Mucosa of stomach (tissue), 1 donor: ENCODE measurements around the gene SORCS2.

Source experiments
- H3K27me3 ChIP-seq: one replicate; pipeline ENCODE4 v1.7.0; 2013; ENCODE audit warnings: mild to moderate bottlenecking, low read length; ENCODE audit not compliant: control insufficient read depth, insufficient read depth
- H3K36me3 ChIP-seq: one replicate; pipeline ENCODE4 v1.7.0; 2013; ENCODE audit warnings: low read length; ENCODE audit not compliant: control insufficient read depth, insufficient read depth
- H3K4me1 ChIP-seq: one replicate; pipeline ENCODE4 v1.7.0; 2013; ENCODE audit warnings: mild to moderate bottlenecking, low read length; ENCODE audit not compliant: control insufficient read depth, insufficient read depth
- H3K4me3 ChIP-seq: one replicate; pipeline ENCODE4 v1.7.0; 2013; ENCODE audit warnings: low read length
- H3K9ac ChIP-seq: one replicate; pipeline ENCODE4 v1.7.0; 2013; ENCODE audit warnings: mild to moderate bottlenecking, low read length, moderate library complexity
- H3K9me3 ChIP-seq: one replicate; pipeline ENCODE4 v1.7.0; 2013; ENCODE audit warnings: mild to moderate bottlenecking, low read length, moderate library complexity; ENCODE audit not compliant: control insufficient read depth
- donor health status: Pancreatic carcinoma.

The SORCS2 gene

DNA sequence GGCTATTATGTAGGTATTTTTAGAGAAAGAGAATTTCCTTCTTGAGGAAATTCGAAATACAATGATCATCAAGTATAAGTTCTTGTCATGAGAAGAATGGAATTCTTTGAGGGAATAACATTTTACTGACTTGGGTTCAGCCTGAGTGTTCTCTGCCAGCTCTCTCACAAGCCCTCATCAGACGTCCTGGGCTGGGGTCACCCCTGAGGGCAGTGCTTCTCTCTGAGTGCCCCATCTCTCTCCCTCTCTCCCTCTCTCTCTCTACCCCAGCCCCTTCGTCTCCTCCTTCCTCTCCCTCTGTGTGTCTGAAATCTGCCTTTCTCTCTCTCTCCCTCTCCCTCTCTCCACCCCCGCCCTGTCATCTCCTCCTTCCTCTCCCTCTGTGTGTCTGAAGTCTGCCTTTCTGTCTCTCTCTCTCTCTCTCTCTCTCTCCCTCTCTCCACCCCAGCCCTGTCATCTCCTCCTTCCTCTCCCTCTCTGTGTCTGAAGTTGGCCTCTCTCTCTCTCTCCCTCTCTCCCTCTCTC is 484.1 kb downstream of the SORCS2 start:
- Histone ChIP-seq H3K9me3 (no peaks in the 10 kb centered on the region), H3K36me3 (no peaks in the 10 kb centered on the region), H3K9ac (no peak overlapping the region), H3K4me1 (no peaks in the 10 kb centered on the region), H3K27me3 (no peaks in the 10 kb centered on the region), H3K4me3 (no peak overlapping the region)

DNA sequence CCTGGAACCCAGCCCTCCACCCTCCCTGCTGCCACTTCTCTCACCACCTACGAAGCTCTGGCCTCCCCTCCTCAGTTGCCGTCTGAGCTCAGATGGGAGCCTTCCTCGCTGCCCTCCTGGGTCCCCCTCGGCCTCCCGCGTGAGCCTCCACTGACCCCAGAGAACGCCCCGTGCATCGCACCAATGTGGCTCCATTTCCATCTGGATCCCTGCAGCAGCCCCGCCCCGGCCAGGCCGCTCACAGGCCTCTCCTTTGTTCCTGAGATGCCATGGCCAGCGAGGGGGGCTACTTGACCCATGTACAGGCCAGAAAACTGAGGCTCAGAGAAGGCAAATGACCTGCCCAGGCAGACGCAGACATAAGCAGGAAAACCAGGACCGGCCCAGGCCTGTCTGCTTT is 484.7 kb downstream of the SORCS2 start:
- Histone ChIP-seq H3K9me3 (no peaks in the 10 kb centered on the region), H3K9ac (no peak overlapping the region), H3K4me3 (no peak overlapping the region), H3K4me1 (no peaks in the 10 kb centered on the region), H3K27me3 (no peaks in the 10 kb centered on the region), H3K36me3 (no peaks in the 10 kb centered on the region)

DNA sequence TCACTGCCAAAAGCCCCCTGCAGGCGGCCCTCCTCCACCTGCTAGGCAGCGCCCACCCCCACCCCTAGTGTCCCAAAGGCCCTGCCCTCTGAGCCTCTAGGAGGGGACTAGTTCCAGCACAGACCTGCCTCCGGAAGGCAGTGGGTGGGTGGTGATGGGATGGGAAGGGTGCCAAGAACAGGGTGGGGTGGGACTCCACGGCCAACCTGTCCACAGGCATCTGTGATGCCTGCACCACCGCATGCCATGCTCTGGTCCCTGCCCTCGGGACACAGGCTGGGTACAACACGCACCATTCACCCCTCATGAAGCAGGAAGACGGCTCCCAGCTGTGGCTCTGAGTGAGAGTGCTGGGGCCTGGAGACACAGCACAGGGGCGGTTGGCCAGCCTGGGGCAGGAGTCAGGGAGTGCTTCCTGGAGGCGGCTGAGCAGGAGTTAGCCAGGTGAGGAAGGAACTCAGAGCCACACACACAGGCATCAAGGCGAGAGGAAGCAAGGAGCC is 485.5 kb downstream of the SORCS2 start:
- H3K9ac ChIP-seq = no peak overlapping the region
- no peaks in the 10 kb centered on the region for H3K36me3 ChIP-seq
- H3K27me3 ChIP-seq = no peaks in the 10 kb centered on the region
- H3K9me3 ChIP-seq = no peaks in the 10 kb centered on the region
- H3K4me3 ChIP-seq = no peak overlapping the region
- no peaks in the 10 kb centered on the region for H3K4me1 ChIP-seq

GRCh38 chr4:7678318-7678852 is 486.0 kb downstream of the SORCS2 start:
- H3K9ac ChIP-seq = no peak overlapping the region
- no peak overlapping the region for H3K4me3 ChIP-seq
- no peaks in the 10 kb centered on the region for H3K4me1 ChIP-seq
- no peaks in the 10 kb centered on the region for H3K9me3 ChIP-seq
- H3K36me3 ChIP-seq = no peaks in the 10 kb centered on the region
- no peaks in the 10 kb centered on the region for H3K27me3 ChIP-seq

DNA sequence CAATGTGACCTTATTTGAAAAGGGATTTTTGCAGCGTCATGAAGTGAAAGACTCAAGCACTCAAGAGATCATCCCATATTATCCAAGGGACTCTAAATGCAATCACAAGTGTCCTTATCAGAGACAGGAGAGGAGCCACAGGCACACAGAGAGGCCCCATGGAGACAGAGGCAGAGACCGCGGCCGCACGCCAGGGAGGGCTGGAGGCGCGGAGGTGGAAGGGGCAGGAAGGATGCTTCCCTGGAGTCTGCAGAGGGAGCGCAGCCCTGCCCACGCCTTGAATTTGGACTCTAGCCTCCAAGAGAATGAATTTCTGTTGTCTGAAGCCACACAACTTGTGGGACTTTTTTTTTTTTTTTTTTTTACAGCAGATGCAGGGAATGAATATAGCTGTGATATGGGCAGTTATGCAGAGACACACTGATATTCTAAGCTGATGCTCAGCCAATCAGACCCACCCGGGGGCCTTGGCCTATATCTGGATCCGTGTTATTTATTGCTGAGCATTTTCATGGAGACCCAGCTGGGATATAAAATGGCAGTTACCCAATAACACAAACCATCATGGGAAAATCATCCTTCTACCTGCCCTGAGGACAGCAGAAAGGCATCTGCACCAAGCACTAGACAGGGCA is 487.2 kb downstream of the SORCS2 start:
- Histone ChIP-seq H3K9ac (no peak overlapping the region), H3K4me3 (no peak overlapping the region)

DNA sequence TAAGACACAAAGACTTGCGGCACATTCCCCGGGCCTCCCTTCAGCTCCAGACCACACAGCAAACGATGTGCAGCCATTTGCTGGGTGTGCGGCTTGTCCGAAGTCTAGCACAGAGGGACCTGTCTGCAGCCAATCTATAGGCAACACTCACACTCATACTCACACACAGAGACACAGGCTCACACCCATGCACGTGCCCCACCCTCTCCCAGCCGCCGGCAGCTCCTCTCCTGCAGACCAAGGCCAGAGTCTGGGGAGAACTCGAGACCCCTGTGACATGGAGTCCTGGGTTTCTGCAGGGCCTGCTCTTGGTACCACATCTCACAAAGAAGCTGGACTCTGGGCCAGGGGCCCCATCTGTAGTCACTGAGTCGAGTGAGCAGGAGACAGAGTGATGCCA is 487.8 kb downstream of the SORCS2 start:
- no peaks in the 10 kb centered on the region for H3K9me3 ChIP-seq
- no peak overlapping the region for H3K4me3 ChIP-seq
- H3K4me1 ChIP-seq = no peaks in the 10 kb centered on the region
- no peaks in the 10 kb centered on the region for H3K36me3 ChIP-seq
- H3K9ac ChIP-seq = no peak overlapping the region
- H3K27me3 ChIP-seq = peaks cover 10% of the 10 kb centered on the region

More for the DNA sequence above, 487.2 kb downstream of the SORCS2 start:
- no peaks in the 10 kb centered on the region for H3K4me1 ChIP-seq
- H3K27me3 ChIP-seq = peaks cover 4% of the 10 kb centered on the region
- no peaks in the 10 kb centered on the region for H3K9me3 ChIP-seq
- no peaks in the 10 kb centered on the region for H3K36me3 ChIP-seq

- Histone ChIP-seq H3K4me3 (no peak overlapping the region), H3K4me1 (no peaks in the 10 kb centered on the region), H3K9ac (no peak overlapping the region), H3K9me3 (no peaks in the 10 kb centered on the region), H3K27me3 (peaks cover 10% of the 10 kb centered on the region), H3K36me3 (no peaks in the 10 kb centered on the region)
These were observed 488.4 kb downstream of the SORCS2 start for GRCh38 chr4:7680731-7681130.

GRCh38 chr4:7683126-7683703 is 490.9 kb downstream of the SORCS2 start:
- Histone ChIP-seq H3K9me3 (no peaks in the 10 kb centered on the region), H3K9ac (no peak overlapping the region), H3K4me3 (no peak overlapping the region), H3K36me3 (no peaks in the 10 kb centered on the region), H3K27me3 (peaks cover 10% of the 10 kb centered on the region), H3K4me1 (no peaks in the 10 kb centered on the region)

- Histone ChIP-seq H3K27me3 (peaks cover 10% of the 10 kb centered on the region), H3K9me3 (no peaks in the 10 kb centered on the region), H3K4me3 (no peak overlapping the region), H3K9ac (no peak overlapping the region), H3K36me3 (no peaks in the 10 kb centered on the region), H3K4me1 (no peaks in the 10 kb centered on the region)
These were observed 492.0 kb downstream of the SORCS2 start for GRCh38 chr4:7684294-7684693.

DNA sequence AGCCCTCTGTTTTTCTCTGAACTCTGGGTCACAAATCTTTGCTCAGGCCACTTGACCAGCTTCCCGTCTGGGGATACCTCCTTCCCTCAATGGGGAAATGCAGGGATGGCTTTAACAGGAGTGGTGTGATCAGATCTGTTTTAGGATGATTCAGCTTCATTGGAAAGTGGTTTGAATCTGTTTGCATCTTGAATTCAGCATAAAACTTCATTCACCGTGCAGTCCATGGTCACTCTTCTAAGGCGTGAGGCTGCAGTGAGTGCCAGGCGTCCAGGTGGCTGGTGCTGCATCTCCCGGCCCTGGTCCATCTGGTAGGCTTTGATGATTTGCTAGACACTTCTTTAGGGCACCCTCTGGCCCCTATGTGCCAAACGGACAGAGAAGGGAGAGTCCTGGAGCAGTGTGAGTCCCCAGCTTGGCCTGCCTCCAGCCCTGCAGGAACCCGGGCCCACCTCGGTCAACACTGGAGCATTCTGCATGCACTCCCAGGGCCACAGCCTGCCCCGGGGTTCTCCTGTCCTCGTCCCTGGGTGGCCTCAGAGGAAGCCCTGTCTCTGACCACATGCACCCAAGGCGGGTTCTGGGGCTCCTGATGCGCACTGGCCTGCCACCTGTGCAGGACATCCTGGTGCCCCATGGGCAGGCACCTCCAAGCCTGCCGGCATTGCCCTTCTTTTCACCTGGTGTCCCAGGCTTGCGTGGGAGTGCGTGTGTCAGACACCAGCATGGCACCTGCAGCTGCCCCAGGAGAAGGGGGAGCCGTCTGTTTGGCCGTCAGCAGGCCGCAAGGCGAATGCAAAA is 493.9 kb downstream of the SORCS2 start:
- Histone ChIP-seq H3K27me3 (peaks cover 10% of the 10 kb centered on the region), H3K9me3 (no peaks in the 10 kb centered on the region), H3K4me3 (no peak overlapping the region), H3K9ac (no peak overlapping the region), H3K36me3 (no peaks in the 10 kb centered on the region), H3K4me1 (no peaks in the 10 kb centered on the region)

DNA sequence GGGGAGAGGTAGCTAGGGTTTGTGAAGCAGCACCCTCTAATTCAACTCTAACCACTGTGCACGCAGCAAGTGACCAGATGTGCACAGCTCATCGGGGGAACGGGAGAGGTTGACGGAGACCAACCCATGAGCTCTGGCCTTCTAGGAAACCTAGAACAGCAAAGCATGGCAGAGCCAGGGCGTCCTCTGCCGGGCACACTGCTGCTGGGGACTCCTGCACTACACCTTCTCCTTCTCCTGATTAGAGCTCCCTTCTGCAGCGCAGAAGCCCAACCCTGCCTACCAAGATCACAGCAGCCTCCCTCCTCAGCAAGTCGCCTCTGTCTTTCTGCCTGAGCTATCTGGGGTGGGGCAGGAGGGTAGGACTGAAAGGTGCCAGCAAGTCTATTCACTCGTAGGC is 494.7 kb downstream of the SORCS2 start:
- no peaks in the 10 kb centered on the region for H3K36me3 ChIP-seq

GRCh38 chr4:7687796-7688195 is 495.5 kb downstream of the SORCS2 start:
- Histone ChIP-seq H3K27me3 (peaks cover 10% of the 10 kb centered on the region), H3K9ac (no peak overlapping the region), H3K4me1 (no peaks in the 10 kb centered on the region), H3K4me3 (no peak overlapping the region), H3K36me3 (no peaks in the 10 kb centered on the region), H3K9me3 (no peaks in the 10 kb centered on the region)

More for the DNA sequence above, 494.7 kb downstream of the SORCS2 start:
- peaks cover 10% of the 10 kb centered on the region for H3K27me3 ChIP-seq
- no peaks in the 10 kb centered on the region for H3K4me1 ChIP-seq
- H3K4me3 ChIP-seq = no peak overlapping the region
- H3K9me3 ChIP-seq = no peaks in the 10 kb centered on the region
- no peak overlapping the region for H3K9ac ChIP-seq
